CD4-positive, alpha-beta T cell treated with Interleukin-17A for 1 hour (primary cell): ENCODE results near the gene ATG101.

Source experiments
- DNase-seq: peaks from one replicate; pipeline ENCODE4 v3.0.0-alpha.2; 2020

Gene ATG101

DNA sequence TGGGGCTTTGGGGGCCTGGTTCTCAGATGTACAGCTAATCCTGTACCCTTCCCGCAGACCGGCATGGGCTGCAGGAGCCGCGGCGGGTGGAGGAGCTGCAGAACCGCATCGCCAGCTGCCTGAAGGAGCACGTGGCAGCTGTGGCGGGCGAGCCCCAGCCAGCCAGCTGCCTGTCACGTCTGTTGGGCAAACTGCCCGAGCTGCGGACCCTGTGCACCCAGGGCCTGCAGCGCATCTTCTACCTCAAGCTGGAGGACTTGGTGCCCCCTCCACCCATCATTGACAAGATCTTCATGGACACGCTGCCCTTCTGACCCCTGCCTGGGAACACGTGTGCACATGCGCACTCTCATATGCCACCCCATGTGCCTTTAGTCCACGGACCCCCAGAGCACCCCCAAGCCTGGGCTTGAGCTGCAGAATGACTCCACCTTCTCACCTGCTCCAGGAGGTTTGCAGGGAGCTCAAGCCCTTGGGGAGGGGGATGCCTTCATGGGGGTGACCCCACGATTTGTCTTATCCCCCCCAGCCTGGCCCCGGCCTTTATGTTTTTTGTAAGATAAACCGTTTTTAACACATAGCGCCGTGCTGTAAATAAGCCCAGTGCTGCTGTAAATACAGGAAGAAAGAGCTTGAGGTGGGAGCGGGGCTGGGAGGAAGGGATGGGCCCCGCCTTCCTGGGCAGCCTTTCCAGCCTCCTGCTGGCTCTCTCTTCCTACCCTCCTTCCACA, 11.0 kb upstream of the ATG101 start:
- DNase-seq, result peak; percentile 32

GRCh38 chr12:52059582-52060497, 9.9 kb upstream of the ATG101 start:
- peak; percentile 68 for DNase-seq

- peak; percentile 52 for DNase-seq
Observed at GRCh38 chr12:52060498-52061177, 9.1 kb upstream of the ATG101 start.

GRCh38 chr12:52061470-52062166, 8.2 kb upstream of the ATG101 start:
- peak; percentile 33 for DNase-seq

DNA sequence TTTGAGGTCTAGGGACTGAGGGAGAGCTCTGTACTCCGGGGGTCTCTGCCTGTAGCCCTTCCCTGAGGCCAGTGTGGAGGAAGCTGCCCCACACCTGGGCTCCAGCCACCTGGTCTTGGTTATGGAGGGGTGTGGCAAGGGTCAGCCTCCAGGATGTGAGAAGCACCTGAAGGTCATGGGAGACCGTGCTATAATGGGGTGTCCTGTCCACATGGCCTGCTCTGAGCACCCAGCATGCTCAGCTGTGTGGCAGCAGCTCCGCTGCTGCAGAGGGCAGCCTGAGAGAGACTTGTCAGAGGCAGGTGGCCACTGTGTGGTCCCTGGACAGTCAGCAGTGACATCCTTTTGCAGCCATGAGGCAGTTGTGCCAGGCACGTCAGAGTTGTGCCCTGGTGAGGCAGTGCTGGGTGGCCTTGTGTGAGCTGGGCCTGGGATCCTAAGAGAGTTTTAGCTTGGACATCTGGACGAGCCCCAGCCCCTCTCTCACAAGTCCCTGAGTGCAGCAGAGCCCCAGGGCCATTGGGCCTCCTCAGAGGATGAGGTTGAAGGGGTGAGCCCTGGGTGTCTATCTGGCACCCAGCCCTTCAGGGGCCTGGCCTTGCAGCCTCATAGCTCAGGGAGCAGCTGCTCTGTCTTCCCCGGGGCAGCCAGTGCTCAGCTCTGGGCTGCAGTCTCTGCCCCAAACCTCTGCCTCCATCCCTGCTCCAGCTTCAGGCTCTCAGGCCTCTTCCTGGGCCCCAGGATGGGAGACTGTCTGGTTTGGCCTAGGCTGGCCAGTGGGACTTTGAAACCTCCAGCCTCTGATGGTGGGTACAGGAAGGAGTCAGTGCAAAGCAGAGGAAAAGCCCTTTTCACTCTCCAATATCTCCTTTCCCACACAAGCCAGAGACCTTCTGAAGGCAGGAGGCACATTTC, 7.4 kb upstream of the ATG101 start:
- DNase-seq, result no peak

DNA sequence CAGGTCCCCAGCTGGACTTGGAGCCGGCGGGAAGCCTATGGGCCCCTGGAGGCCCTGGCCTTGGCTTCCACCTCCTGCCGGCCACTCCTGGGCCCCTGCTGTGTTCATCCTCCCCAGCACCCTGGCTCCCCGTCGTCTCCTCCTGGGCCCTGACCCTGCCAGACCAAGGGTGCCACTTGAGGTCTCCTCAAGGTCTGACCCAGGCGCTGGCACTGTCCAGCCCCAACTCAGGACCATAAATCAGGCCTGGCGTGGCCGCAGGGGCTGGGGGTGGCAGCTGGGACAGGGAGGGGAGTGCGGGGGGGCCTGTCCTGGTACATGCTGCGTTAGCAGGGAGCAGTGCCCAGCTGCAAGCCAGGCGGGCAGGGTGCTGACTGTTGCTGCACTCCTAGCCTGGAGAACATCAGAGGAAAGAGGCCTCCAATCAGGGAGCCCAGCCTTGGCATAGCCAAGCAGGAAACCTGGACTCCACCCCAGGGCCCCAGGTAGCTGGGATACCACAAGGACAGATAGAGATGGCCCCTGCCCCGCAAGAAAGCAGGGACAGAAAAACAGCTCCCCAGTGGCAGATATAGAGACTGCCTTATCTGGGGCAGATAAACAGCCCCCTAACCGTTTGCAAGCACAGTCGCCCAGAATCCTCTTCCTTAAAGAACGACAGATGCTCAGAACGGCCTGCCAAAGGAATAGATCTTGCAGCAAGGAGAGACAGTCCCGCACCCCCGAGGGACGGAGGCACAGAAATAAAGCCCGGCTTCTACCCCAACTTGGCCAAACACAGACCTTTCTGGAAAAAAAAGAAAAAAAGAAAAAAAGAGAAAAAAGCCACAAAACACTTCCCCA, 6.5 kb upstream of the ATG101 start:
- DNase-seq, result no peak

DNA sequence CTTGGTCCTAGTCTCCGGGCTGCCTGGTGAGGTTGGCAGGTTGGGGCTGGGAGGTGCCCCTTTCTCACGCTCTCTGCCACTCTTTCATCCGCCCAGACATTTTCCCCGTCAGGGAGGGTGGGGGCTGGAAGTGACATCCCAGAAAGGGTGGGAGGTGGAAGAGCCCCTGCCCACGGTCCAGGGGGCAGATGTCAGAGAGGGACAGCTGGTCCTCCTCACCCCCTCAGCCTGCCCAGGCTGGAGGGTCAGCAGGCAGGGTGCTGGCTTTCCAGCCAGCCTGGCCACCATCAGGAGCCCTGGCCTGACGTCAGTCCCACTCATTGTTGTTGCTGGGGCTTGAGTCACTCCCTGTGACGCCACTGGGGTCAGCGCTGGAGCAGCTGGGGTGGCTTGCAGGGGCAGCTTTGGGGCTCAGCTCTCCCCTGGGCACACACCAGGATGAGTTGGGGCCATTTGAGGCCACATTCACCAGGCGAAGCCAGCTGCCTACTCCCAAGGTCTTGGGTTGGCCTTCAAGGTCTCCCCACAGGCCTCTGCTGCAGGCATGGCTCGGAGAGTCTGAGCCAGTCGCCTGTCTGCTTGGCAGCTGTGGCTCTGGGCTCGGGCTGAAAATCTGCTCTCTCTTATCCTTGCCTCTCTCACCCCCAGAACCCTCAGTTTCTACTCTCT, 5.7 kb upstream of the ATG101 start:
- no peak for DNase-seq

DNA sequence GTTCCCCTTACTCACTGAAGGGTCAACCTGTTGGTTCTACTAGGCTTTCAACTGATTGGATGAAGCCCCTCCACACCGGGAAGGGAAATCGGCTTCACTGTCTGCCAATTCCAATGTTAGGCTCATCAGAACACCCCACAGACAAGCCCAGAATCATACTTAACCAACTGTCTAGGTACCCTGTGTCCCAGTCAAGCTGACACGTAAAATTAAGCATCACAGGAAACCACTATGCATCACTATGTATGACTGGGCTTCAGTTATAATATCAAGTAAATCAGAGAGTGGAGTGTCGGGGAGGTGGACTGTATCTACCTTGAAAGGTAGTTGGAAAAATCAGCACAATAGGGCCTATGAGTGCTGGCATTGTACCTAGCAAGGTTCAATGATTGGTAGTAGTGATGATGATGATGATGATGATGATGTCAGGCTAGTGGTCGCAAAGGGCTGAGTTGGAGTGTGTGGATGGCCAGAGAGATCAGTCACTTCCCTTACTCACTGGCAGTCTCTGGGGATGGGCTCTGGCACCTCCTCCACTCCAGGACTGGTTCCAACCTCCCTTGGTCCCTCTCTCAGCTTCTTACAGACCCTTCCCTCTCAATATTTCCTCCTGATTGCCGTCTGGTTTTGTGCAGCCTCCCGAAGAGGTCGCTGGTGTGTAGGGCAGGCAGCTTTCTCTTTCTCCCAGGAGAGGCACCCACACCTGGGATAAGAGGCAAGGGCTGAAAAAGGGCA, 3.3 kb upstream of the ATG101 start:
- DNase-seq, result no peak

DNA sequence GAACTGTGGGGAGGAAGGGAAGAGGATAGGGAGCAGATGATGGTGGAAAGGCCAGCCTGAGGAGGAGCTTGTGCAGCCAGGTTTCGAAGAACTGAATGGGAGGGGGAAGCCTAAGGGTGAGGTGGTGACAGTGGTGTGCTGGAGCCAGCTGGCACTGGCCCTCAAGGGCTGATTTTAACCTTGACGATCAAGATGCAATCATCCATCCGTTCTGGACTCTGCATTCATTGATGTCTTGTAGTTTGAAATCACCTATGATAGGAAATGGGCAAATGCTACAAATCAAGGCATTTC, 2.8 kb upstream of the ATG101 start:
- no peak for DNase-seq

GRCh38 chr12:52070185-52070925, 577 bp downstream of the ATG101 start:
- DNase-seq, result no peak

DNA sequence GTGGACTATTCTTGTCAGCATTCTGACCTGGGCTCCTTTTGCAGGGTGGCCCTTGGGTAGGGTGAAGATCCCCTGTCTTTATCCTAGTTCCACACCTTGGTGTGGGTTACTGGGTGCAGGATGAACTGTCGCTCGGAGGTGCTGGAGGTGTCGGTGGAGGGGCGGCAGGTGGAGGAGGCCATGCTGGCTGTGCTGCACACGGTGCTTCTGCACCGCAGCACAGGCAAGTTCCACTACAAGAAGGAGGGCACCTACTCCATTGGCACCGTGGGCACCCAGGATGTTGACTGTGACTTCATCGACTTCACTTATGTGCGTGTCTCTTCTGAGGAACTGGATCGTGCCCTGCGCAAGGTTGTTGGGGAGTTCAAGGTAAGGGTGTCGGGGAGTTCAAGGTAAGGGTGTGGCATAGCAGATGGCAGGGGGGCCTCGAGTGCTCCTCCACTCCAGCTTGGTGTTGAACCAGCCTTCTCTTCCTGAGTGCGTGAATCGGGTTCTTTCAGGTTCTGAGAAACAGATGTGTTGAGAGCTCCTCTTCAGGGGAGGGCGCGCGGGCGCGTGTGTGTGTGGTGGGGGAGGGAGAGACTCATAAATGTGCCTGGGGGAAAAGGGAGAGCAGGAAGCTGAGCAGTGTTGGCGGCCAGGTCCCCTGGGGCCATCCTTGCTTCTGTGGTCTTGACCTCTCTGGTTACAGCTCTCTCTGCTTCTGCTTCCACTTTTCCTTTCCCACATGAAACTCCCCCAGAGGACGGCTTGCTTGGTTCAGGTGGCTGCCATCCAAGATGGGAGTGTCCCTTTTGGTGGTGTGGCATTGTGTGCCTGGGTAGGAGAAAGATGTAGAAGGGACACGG, 4.0 kb downstream of the ATG101 start:
- no peak for DNase-seq

DNA sequence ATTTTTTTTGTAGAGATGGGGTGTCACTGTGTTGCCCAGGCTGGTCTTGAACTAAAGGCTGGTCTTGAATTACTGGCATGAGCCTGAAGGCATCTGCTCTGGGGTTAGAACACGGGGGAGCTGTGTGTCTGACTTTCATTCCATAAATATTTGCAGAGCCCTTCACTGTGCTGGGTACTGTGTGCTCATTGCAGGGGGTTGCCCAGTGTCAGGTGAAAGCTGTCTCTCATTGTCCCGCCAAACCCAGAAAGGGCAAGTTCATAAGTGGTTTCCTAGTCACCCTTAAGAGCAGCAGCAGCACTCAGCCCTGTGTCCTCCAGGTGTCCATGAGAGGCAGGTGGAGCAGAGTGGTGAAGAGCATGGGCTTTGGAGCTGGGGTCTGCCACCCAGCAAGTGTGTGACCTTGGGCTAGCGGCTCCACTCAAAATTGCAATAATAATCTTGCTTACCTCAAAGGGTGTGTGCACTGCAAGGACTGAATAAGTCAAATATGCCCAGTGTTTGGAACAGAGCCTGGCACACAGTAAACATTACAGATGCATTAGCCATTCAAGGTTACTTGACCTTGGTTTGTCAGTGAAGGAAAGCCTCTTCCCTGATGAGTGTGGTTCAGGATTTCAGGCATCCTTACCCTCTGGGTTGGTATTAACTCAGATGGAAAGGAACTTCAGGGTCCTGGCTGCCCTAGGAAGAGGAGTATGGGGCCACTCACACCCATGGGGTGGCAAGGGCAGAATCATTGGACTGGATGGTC, 5.4 kb downstream of the ATG101 start:
- DNase-seq, result no peak

DNA sequence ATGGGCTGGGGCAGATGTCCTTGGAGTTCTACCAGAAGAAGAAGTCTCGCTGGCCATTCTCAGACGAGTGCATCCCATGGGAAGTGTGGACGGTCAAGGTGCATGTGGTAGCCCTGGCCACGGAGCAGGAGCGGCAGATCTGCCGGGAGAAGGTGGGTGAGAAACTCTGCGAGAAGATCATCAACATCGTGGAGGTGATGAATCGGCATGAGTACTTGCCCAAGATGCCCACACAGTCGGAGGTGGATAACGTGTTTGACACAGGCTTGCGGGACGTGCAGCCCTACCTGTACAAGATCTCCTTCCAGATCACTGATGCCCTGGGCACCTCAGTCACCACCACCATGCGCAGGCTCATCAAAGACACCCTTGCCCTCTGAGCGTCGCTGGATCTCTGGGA, 7.0 kb downstream of the ATG101 start:
- DNase-seq, result no peak

GRCh38 chr12:52078276-52078675, 8.5 kb downstream of the ATG101 start:
- no peak for DNase-seq

DNA sequence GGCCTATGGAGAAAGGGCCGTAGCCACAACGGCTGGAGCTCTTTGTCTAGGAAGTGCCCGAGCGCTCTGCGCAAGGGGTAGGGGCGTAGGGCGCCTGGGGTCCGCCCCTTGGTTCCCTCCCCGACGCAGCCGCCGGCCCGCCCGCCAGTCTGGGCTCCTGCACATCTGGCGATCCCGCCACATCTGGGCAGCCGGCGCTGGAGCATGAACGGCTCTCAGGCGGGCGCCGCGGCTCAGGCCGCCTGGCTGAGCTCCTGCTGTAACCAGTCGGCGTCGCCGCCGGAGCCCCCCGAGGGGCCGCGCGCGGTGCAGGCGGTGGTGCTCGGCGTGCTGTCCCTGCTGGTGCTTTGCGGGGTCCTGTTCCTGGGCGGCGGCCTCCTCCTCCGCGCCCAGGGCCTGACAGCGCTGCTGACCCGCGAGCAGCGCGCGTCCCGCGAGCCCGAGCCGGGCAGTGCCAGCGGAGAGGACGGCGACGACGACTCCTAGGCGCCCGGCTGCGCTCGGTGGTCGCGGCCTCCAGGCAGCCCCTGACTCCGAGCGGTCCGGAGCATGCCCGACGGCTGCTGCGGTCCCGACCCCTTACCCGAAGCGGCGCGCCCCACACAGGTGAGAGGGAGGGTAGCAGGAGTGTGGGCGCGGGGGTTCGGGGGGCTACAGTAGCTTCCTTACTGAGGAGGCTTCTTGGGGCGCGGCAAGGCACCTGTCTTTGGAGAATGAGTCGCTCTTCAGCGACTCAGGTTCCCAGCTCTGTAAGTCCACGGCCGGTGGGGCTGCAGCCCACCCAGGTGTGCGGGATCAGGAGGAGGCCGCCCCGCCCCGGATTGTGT, 10.0 kb downstream of the ATG101 start, which contains the start of gene SMIM41:
Gene SMIM41, plus strand, starts transcription at position 129 of the 827 bp plus-strand sequence. Its CDS starts 76 bp downstream, at position 205.
- no peak for DNase-seq
